ENCODE measurements around the gene NACC2.

NACC2 gene

DNA sequence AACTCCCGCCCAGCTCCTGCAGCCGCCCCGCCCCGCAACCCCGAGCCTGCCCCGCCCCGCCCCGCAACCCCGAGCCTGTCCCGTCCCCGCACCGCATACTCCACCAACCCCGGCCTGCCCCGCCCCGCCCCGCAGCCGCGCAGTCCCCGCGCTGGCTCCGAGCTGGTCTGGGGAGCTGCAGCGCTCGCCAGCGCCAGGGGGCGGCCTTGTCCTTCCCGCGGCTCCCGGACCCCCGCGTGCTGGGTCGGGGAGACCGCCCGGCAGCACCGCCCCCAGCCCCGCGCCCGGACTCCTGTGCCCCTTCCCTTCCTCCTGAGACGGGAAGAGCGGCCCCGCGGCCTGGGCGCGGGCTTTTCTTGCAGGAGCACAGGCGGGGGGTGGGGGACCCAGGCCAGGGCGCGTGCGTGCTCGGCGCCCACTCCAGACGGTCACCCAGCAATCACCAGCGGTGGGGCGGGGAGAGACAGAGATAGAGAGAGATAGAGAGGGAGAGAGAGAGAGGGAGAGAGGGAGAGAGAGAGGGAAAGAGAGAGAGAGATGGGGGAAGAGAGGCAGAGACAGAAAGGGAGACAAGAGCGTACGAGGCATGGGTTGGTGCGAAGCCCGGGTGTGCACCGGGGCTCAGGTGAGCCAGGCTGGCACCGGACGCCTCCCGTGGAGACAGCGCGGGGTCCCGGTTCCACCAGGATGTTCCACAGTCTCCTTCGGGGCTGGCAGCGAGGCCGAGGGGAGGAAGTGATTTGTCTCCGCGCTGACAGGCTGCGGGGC is 38.3 kb upstream of the NACC2 start (continued):
- TF ChIP-seq GLIS2 (tag by site-specific recombination; IDR thresholded peaks at IDR 0.05) (peak; percentile 77; the same call in 1 of the 2 replicates), ZNF670 (tag by site-specific recombination; IDR thresholded peaks at IDR 0.05; ENCODE audit: low read depth) (no peak), EGR2 (tag by site-specific recombination; IDR thresholded peaks at IDR 0.05; ENCODE audit: low read depth) (0 out of 2 replicates have a peak, but pooled peaks have one; percentile 41), ZNF311 (tag by site-specific recombination; IDR thresholded peaks at IDR 0.05; ENCODE audit: borderline replicate concordance) (no peak), ZBTB20 (tag by site-specific recombination; IDR thresholded peaks at IDR 0.05) (peak; percentile 48; the same call in 1 of the 2 replicates), ZNF473 (tag by site-specific recombination; IDR thresholded peaks at IDR 0.05) (no peak), ZNF48 (tag by site-specific recombination; IDR thresholded peaks at IDR 0.05) (no peak), ZNF146 (tag by site-specific recombination; IDR thresholded peaks at IDR 0.05) (no peak), ATF2 (tag by site-specific recombination; IDR thresholded peaks at IDR 0.05; ENCODE audit: low read depth) (no peak), ZNF302 (tag by site-specific recombination; IDR thresholded peaks at IDR 0.05; ENCODE audit: low read depth) (no peak), ZBTB48 (tag by site-specific recombination; IDR thresholded peaks at IDR 0.05) (peak; percentile 65), ZNF785 (tag by site-specific recombination; IDR thresholded peaks at IDR 0.05) (0 out of 2 replicates have a peak, but pooled peaks have one; percentile 29), SCRT1 (tag by site-specific recombination; IDR thresholded peaks at IDR 0.05; ENCODE audit: borderline replicate concordance) (no peak), KLF16 (tag by site-specific recombination; IDR thresholded peaks at IDR 0.05) (no peak), ZNF140 (tag by site-specific recombination; IDR thresholded peaks at IDR 0.05) (no peak), ZNF366 (tag by site-specific recombination; conservative IDR thresholded peaks at IDR 0.05) (peak; percentile 92), YY2 (tag by site-specific recombination; IDR thresholded peaks at IDR 0.05) (no peak), ZNF223 (tag by site-specific recombination; IDR thresholded peaks at IDR 0.05) (peak; percentile 49; the same call in 1 of the 2 replicates), ZNF10 (tag by site-specific recombination; IDR thresholded peaks at IDR 0.05) (no peak), HOXD13 (CRISPR knock-in tag; IDR thresholded peaks at IDR 0.05; ENCODE audit: borderline replicate concordance) (no peak), PBX3 (CRISPR knock-in tag; IDR thresholded peaks at IDR 0.05) (no peak), ZNF621 (tag by site-specific recombination; IDR thresholded peaks at IDR 0.05) (no peak), GLI2 (tag by site-specific recombination; IDR thresholded peaks at IDR 0.05; ENCODE audit: borderline replicate concordance, low read depth) (no peak), GLIS1 (tag by site-specific recombination; IDR thresholded peaks at IDR 0.05) (peak; percentile 71), ELK4 (IDR thresholded peaks at IDR 0.05; ENCODE audit: borderline replicate concordance, low read depth, low read length) (no peak), ZBTB7A (tag by site-specific recombination; IDR thresholded peaks at IDR 0.05; ENCODE audit: low read depth) (no peak), GLI4 (tag by site-specific recombination; IDR thresholded peaks at IDR 0.05) (0 out of 2 replicates have a peak, but pooled peaks have one; percentile 26), ZNF837 (tag by site-specific recombination; IDR thresholded peaks at IDR 0.05) (no peak), ZNF654 (tag by site-specific recombination; IDR thresholded peaks at IDR 0.05; ENCODE audit: low read depth) (no peak), ZNF16 (tag by site-specific recombination; IDR thresholded peaks at IDR 0.05; ENCODE audit: low read depth) (no peak), ZNF239 (tag by site-specific recombination; IDR thresholded peaks at IDR 0.05) (no peak)
- TF ChIP-seq, protein P1, sequence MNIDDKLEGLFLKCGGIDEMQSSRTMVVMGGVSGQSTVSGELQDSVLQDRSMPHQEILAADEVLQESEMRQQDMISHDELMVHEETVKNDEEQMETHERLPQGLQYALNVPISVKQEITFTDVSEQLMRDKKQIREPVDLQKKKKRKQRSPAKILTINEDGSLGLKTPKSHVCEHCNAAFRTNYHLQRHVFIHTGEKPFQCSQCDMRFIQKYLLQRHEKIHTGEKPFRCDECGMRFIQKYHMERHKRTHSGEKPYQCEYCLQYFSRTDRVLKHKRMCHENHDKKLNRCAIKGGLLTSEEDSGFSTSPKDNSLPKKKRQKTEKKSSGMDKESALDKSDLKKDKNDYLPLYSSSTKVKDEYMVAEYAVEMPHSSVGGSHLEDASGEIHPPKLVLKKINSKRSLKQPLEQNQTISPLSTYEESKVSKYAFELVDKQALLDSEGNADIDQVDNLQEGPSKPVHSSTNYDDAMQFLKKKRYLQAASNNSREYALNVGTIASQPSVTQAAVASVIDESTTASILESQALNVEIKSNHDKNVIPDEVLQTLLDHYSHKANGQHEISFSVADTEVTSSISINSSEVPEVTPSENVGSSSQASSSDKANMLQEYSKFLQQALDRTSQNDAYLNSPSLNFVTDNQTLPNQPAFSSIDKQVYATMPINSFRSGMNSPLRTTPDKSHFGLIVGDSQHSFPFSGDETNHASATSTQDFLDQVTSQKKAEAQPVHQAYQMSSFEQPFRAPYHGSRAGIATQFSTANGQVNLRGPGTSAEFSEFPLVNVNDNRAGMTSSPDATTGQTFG (tag by site-specific recombination; IDR thresholded peaks at IDR 0.05; ENCODE audit: borderline replicate concordance): no peak
- TF ChIP-seq, protein P2, sequence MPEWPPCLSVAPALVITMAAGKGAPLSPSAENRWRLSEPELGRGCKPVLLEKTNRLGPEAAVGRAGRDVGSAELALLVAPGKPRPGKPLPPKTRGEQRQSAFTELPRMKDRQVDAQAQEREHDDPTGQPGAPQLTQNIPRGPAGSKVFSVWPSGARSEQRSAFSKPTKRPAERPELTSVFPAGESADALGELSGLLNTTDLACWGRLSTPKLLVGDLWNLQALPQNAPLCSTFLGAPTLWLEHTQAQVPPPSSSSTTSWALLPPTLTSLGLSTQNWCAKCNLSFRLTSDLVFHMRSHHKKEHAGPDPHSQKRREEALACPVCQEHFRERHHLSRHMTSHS (tag by site-specific recombination; IDR thresholded peaks at IDR 0.05): no peak

Measured in HEK293 (cell line).